T47D (cell line): Measurements from ENCODE around the gene DOCK6.

Experiments
- DNase-seq, 2 experiments: peaks; one replicate each; pipeline versions ENCODE4 v3.0.0 to v3.0.0-alpha.2; 2011 to 2012; ENCODE audit warnings: low read depth in 1 of 2, low spot score in 1 of 2
- JUND ChIP-seq: IDR thresholded peaks from 2 replicates; pipeline ENCODE4 v1.6.1; 2012; ENCODE audit warnings: low read depth
- in situ Hi-C: cut with HindIII; loops from 2 replicates; pipeline ENCODE4 v1.10.0; 2016; ENCODE audit warnings: low sequenced_read_pairs, low pct_unique_long_range_greater_than_20kb

The DOCK6 gene

GRCh38 chr19:11221082-11221598 is 41.2 kb downstream of the DOCK6 start:
- TF ChIP-seq JUND: no peak
- in situ Hi-C loops: no loop called here
- no peak for DNase-seq

- TF ChIP-seq JUND: no peak
- DNase-seq: no peak
- in situ Hi-C loops: no loop called here
Measured at GRCh38 chr19:11214387-11214786, 47.9 kb downstream of the DOCK6 start.

- no peak for DNase-seq
- no peak for TF ChIP-seq JUND
- in situ Hi-C loops: no loop called here
Measured at GRCh38 chr19:11210656-11210928, 51.7 kb downstream of the DOCK6 start.

- in situ Hi-C loops: no loop called here
- DNase-seq: no peak
- TF ChIP-seq JUND: no peak
Measured at GRCh38 chr19:11209839-11210655, 52.3 kb downstream of the DOCK6 start.

GRCh38 chr19:11208561-11209471 is 53.5 kb downstream of the DOCK6 start:
- in situ Hi-C loops: no loop called here
- no peak for DNase-seq
- TF ChIP-seq JUND: no peak

- in situ Hi-C loops: no loop called here
- TF ChIP-seq JUND: no peak
- no peak for DNase-seq
Measured at GRCh38 chr19:11205939-11206570, 56.3 kb downstream of the DOCK6 start.

- no peak for TF ChIP-seq JUND
- DNase-seq: no peak
- in situ Hi-C loops: no loop called here
Measured at GRCh38 chr19:11204943-11205349, 57.4 kb downstream of the DOCK6 start.

- DNase-seq: no peak
- no peak for TF ChIP-seq JUND
- in situ Hi-C loops: no loop called here
Measured at GRCh38 chr19:11204076-11204602, 58.2 kb downstream of the DOCK6 start.

GRCh38 chr19:11203194-11204075 is 58.9 kb downstream of the DOCK6 start:
- TF ChIP-seq JUND: no peak
- no peak for DNase-seq
- in situ Hi-C loops: no loop called here

- in situ Hi-C loops: no loop called here
- DNase-seq: no peak
- TF ChIP-seq JUND: no peak
Measured at GRCh38 chr19:11202488-11203193, 59.7 kb downstream of the DOCK6 start.

- no peak for DNase-seq
- no peak for TF ChIP-seq JUND
- in situ Hi-C loops: no loop called here
Measured at GRCh38 chr19:11201791-11202190, 60.5 kb downstream of the DOCK6 start.
